ENCODE measurements around the gene ZNF184. TPM values are rescaled to one million over a fixed set of nuclear protein-coding genes. Genes with fewer than 3 reads are reported as not detected.

Gene ZNF184
- total and polyA plus RNA-seq, 9 of the 15 experiments (the other 6 are each of a cell fraction or from before 2014, with no cell fraction given) = 7.6 to 22.2 (median 12.8) TPM

GRCh38 chr6:27494987-27495385 lies 22.1 kb upstream of the ZNF184 start (continued):
- TF ChIP-seq CHD7 (IDR thresholded peaks at IDR 0.05; ENCODE audit: low read depth, low read length) (no peak), SAFB2 (IDR thresholded peaks at IDR 0.05; ENCODE audit: borderline replicate concordance, low read depth, low read length, severe bottlenecking) (no peak), NUFIP1 (IDR thresholded peaks at IDR 0.05; ENCODE audit: partially characterized antibody) (no peak), MAFG (tag; conservative IDR thresholded peaks at IDR 0.05) (peak; percentile 62), ZSCAN29 (IDR thresholded peaks at IDR 0.05) (no peak), GTF3C2 (IDR thresholded peaks at IDR 0.05; ENCODE audit: borderline replicate concordance, extremely low read depth, insufficient read length) (no peak), RUNX1 (IDR thresholded peaks at IDR 0.05; ENCODE audit: low read depth) (no peak), SOX6 (IDR thresholded peaks at IDR 0.05) (no peak), TFAP4 (CRISPR knock-in tag; IDR thresholded peaks at IDR 0.05; ENCODE audit: borderline replicate concordance) (no peak)

All from K562 (cell line).